ENCODE results near the gene MAP9. TPM values are rescaled to one million over a fixed set of nuclear protein-coding genes. Genes with fewer than 3 reads are reported as not detected.

The MAP9 gene
- total and polyA plus RNA-seq, 3 donors from 2014 or later = 3.0 to 32.4 (median 24.7) TPM

- 71 to 82% methylated on average over 2 of the region's 2 CpGs for WGBS, 2 donors
- H3K27ac ChIP-seq = no peak overlapping the region
- no peak for DNase-seq
- H3K9me3 ChIP-seq = no peaks in the 10 kb centered on the region
- TF ChIP-seq, protein P1, sequence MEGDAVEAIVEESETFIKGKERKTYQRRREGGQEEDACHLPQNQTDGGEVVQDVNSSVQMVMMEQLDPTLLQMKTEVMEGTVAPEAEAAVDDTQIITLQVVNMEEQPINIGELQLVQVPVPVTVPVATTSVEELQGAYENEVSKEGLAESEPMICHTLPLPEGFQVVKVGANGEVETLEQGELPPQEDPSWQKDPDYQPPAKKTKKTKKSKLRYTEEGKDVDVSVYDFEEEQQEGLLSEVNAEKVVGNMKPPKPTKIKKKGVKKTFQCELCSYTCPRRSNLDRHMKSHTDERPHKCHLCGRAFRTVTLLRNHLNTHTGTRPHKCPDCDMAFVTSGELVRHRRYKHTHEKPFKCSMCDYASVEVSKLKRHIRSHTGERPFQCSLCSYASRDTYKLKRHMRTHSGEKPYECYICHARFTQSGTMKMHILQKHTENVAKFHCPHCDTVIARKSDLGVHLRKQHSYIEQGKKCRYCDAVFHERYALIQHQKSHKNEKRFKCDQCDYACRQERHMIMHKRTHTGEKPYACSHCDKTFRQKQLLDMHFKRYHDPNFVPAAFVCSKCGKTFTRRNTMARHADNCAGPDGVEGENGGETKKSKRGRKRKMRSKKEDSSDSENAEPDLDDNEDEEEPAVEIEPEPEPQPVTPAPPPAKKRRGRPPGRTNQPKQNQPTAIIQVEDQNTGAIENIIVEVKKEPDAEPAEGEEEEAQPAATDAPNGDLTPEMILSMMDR (IDR thresholded peaks at IDR 0.05) = no peak
- TF ChIP-seq POLR2A (IDR thresholded peaks at IDR 0.05) = no peak
- H3K36me3 ChIP-seq (ENCODE audit: low read depth, missing control alignments) = no peaks in the 10 kb centered on the region
- H3K4me3 ChIP-seq = no peak overlapping the region
- H3K4me1 ChIP-seq = no peaks in the 10 kb centered on the region
- intact Hi-C loops (cut with DNase I; ENCODE audit: low total_unique reads) = no loop called here
- no peaks in the 10 kb centered on the region for H3K27me3 ChIP-seq
Observed at GRCh38 chr4:155367608-155368007, 9.2 kb downstream of the MAP9 start.

GRCh38 chr4:155353923-155354540 lies 22.7 kb downstream of the MAP9 start:
- Histone ChIP-seq H3K27ac (peak overlapping the region; percentile 27 to 46), H3K4me3 (no peak overlapping the region), H3K4me1 (no peaks in the 10 kb centered on the region), H3K27me3 (no peaks in the 10 kb centered on the region), H3K9me3 (no peaks in the 10 kb centered on the region), H3K36me3 (ENCODE audit: low read depth, missing control alignments) (no peaks in the 10 kb centered on the region)
- intact Hi-C loops (cut with DNase I; ENCODE audit: low total_unique reads) = no loop called here
- TF ChIP-seq POLR2A (IDR thresholded peaks at IDR 0.05) = no peak
- TF ChIP-seq, protein P1 (IDR thresholded peaks at IDR 0.05) = peak; percentile 44 to 70 (median 59)
- DNase-seq = peak; percentile 91
- 30 to 38% methylated on average over 8 of the region's 8 CpGs for WGBS, 2 donors

DNA sequence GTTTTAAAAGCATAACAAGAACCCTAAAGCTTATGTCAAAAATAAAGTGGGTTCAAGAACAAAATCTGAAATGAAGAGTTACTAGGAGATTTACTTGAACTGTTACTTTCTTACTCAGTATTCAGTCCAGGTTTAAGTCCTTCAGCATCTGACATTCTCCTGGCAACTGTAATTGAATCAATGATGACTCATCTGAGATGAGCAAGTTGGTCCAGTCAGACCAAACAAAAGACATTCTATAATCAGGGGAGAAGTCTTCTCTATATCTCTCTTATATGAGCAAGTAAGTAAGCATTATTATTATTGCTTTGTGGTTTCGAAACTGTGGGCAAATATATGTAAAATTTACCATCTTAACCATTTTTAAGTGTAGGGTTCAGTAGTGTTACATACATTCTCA lies 34.6 kb downstream of the MAP9 start:
- Histone ChIP-seq H3K4me1 (no peaks in the 10 kb centered on the region), H3K4me3 (no peak overlapping the region), H3K9me3 (no peaks in the 10 kb centered on the region), H3K36me3 (ENCODE audit: low read depth, missing control alignments) (no peaks in the 10 kb centered on the region), H3K27ac (no peak overlapping the region), H3K27me3 (no peaks in the 10 kb centered on the region)
- TF ChIP-seq, protein P1 (IDR thresholded peaks at IDR 0.05) = no peak
- no peak for TF ChIP-seq POLR2A (IDR thresholded peaks at IDR 0.05)
- intact Hi-C loops (cut with DNase I; ENCODE audit: low total_unique reads) = no loop called here
- DNase-seq = no peak
- WGBS, 2 donors = 86 to 93% methylated on average over 1 of the region's 1 CpG

GRCh38 chr4:155339999-155340398 lies 36.8 kb downstream of the MAP9 start:
- DNase-seq = no peak
- intact Hi-C loops (cut with DNase I; ENCODE audit: low total_unique reads) = no loop called here
- H3K36me3 ChIP-seq (ENCODE audit: low read depth, missing control alignments) = no peaks in the 10 kb centered on the region
- TF ChIP-seq POLR2A (IDR thresholded peaks at IDR 0.05) = no peak
- TF ChIP-seq, protein P1 (IDR thresholded peaks at IDR 0.05) = no peak
- H3K4me3 ChIP-seq = no peak overlapping the region
- WGBS, 2 donors = 78 to 87% methylated on average over 5 to 6 of the region's 6 CpGs
- no peak overlapping the region for H3K27ac ChIP-seq
- no peaks in the 10 kb centered on the region for H3K27me3 ChIP-seq
- H3K9me3 ChIP-seq = no peaks in the 10 kb centered on the region
- no peaks in the 10 kb centered on the region for H3K4me1 ChIP-seq

- H3K27ac ChIP-seq = no peak overlapping the region
- H3K4me1 ChIP-seq = no peaks in the 10 kb centered on the region
- no peak for DNase-seq
- intact Hi-C loops (cut with DNase I; ENCODE audit: low total_unique reads) = no loop called here
- TF ChIP-seq, protein P1 (IDR thresholded peaks at IDR 0.05) = no peak
- TF ChIP-seq POLR2A (IDR thresholded peaks at IDR 0.05) = no peak
- no peak overlapping the region for H3K4me3 ChIP-seq
- H3K36me3 ChIP-seq (ENCODE audit: low read depth, missing control alignments) = no peaks in the 10 kb centered on the region
- 82 to 85% methylated on average over 6 of the region's 6 CpGs for WGBS, 2 donors
- no peaks in the 10 kb centered on the region for H3K9me3 ChIP-seq
- H3K27me3 ChIP-seq = no peaks in the 10 kb centered on the region
Observed at GRCh38 chr4:155339588-155339987, 37.2 kb downstream of the MAP9 start.

Data from testis (tissue), 3 donors.